Keratinocyte (primary cell): Measurements from ENCODE around the gene SERPINA5. TPM values are rescaled to one million over a fixed set of nuclear protein-coding genes. Genes with fewer than 3 reads are reported as not detected.

Experiments
- DNase-seq: peaks from one replicate; pipeline ENCODE4 v3.0.0-alpha.2; 2011; ENCODE audit warnings: low read depth, missing footprints, low spot score
- FAIRE-seq: peaks from 2 replicates; lab custom pipeline; 2011; peaks lifted over from hg19 to GRCh38; lab: Jason Lieb, UNC
- H2AFZ ChIP-seq: 2 replicates; pipeline ENCODE4 v1.6.0; 2012; ENCODE audit warnings: low read length, control low read depth, inconsistent platforms; ENCODE audit not compliant: control insufficient read depth
- H3K27ac ChIP-seq: 2 replicates; pipeline ENCODE4 v1.5.1; 2011; ENCODE audit warnings: low read length; ENCODE audit not compliant: control insufficient read depth, insufficient read depth
- H3K27me3 ChIP-seq: 3 replicates; pipeline ENCODE4 v1.6.0; 2011; ENCODE audit warnings: low read length; ENCODE audit not compliant: control insufficient read depth, insufficient read depth; ENCODE audit errors: extremely low read depth
- H3K36me3 ChIP-seq, 2 experiments: 2 replicates in 1 of 2; 3 replicates in 1 of 2; pipeline ENCODE4 v1.5.1; 2011; ENCODE audit warnings: low read length in 2 of 2, mild to moderate bottlenecking in 1 of 2; ENCODE audit not compliant: control insufficient read depth in 2 of 2, insufficient read depth in 2 of 2; ENCODE audit errors: extremely low read depth in 1 of 2
- H3K4me1 ChIP-seq: 3 replicates; pipeline ENCODE4 v1.5.1; 2011; ENCODE audit warnings: low read length; ENCODE audit not compliant: control insufficient read depth, insufficient read depth; ENCODE audit errors: extremely low read depth
- H3K4me2 ChIP-seq: 3 replicates; pipeline ENCODE4 v1.6.0; 2011; ENCODE audit warnings: low read depth, low read length; ENCODE audit not compliant: control insufficient read depth, insufficient read depth; ENCODE audit errors: extremely low read depth
- H3K4me3 ChIP-seq, 3 experiments: fragments of 200-600 bp in 1 of 3; sonication (generic) in 1 of 3; 2 replicates in 2 of 3; 3 replicates in 1 of 3; pipeline ENCODE4 v1.5.1; 2011 to 2016; ENCODE audit warnings: low read length in 3 of 3, mild to moderate bottlenecking in 3 of 3, control low read depth in 2 of 3, inconsistent platforms in 1 of 3, low read depth in 1 of 3, mixed read lengths in 1 of 3, mixed run types in 1 of 3, moderate library complexity in 1 of 3; ENCODE audit not compliant: control insufficient read depth in 2 of 3, insufficient read depth in 2 of 3; ENCODE audit errors: extremely low read depth in 1 of 3
- H3K79me2 ChIP-seq: 2 replicates; pipeline ENCODE4 v1.6.0; 2012; ENCODE audit warnings: low read length; ENCODE audit not compliant: control insufficient read depth, insufficient read depth
- H3K9ac ChIP-seq: 3 replicates; pipeline ENCODE4 v1.6.0; 2011; ENCODE audit warnings: low read length; ENCODE audit not compliant: control insufficient read depth, insufficient read depth; ENCODE audit errors: extremely low read depth
- H3K9me1 ChIP-seq: 3 replicates; pipeline ENCODE4 v1.6.0; 2011; ENCODE audit warnings: low read length; ENCODE audit not compliant: control insufficient read depth, insufficient read depth; ENCODE audit errors: extremely low read depth
- H3K9me3 ChIP-seq: 2 replicates; pipeline ENCODE4 v1.5.1; 2012; ENCODE audit warnings: low read depth, low read length; ENCODE audit not compliant: control insufficient read depth
- H4K20me1 ChIP-seq: 3 replicates; pipeline ENCODE4 v1.6.0; 2011; ENCODE audit warnings: low read length; ENCODE audit not compliant: control insufficient read depth, insufficient read depth; ENCODE audit errors: extremely low read depth
- EZH2 ChIP-seq: IDR thresholded peaks from one replicate; pipeline ENCODE4 v1.6.1; 2012; ENCODE audit warnings: inconsistent platforms, mild to moderate bottlenecking, low read length, moderate library complexity
- dilution Hi-C: fragments of 300-500 bp; cut with MboI; formaldehyde crosslinking; loops from one replicate; pipeline ENCODE4 v1.7.0; 2020; ENCODE audit warnings: low sequenced_read_pairs; ENCODE audit not compliant: extremely low pct_ligation_motif_present
- polyA plus RNA-seq, 5 experiments: library from polyadenylated mRNA; depleted of rRNA in 3 of 5; stranded (reverse) in 3 of 5; stranded (forward) in 1 of 5; unstranded in 1 of 5; fragments of >200 nt; gene quantifications; 1 replicate in 1 of 5; 2 replicates in 3 of 5; 3 replicates in 1 of 5; pipeline versions ENCODE4 v1.2.1 to v1.2.3, GENCODE V29; 2011 to 2012; ENCODE audit warnings: missing spikeins in 2 of 5, low read depth in 1 of 5, low replicate concordance in 1 of 5
- TF ChIP-seq, protein P1 (sequence below), 3 experiments: IDR thresholded peaks in 1 of 3; conservative IDR thresholded peaks in 1 of 3; optimal IDR thresholded peaks in 1 of 3; 2 replicates in 2 of 3; 3 replicates in 1 of 3; pipeline versions ENCODE3 to v1.5.1; 2011; ENCODE audit warnings: low read length in 3 of 3, mild to moderate bottlenecking in 3 of 3, moderate library complexity in 2 of 3, control low read depth in 1 of 3, inconsistent platforms in 1 of 3; ENCODE audit not compliant: insufficient read depth in 2 of 3; ENCODE audit errors: extremely low read depth in 1 of 3

SERPINA5 gene
- polyA plus RNA-seq, 1 donor (not counting 4 experiments of a cell fraction or from before 2014, with no cell fraction given): not detected

DNA sequence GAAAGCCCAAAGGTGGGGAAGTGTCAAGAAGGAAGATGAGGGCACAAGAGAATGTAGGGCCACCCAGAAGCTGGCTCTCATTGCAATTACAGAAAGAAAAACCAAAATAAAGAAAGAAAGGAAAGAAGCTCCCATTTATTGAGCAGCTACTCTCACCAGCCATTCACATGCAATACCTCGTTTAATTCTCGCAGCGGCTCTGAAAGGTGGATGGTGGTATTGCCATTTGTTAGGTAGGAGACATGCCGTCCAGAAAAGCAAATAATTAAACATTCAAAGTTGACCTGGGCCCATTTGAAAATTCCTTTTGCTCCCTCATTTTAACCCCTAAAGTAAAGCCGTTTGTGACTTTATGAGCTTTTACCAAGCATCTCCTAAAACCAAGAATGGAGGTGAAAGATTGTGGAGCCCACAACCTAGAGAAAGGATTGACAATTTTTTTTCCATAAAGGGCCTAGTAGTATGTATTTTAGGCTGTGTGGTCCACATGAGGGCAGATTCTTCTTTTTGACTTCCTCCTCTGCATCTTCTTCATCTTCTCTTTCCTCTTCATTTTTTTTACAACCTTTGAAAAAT lies 36.2 kb downstream of the SERPINA5 start:
- Histone ChIP-seq H3K9me3 (peaks cover 3% of the 10 kb centered on the region), H3K79me2 (no peaks in the 10 kb centered on the region), H3K9ac (no peak overlapping the region), H3K9me1 (no peaks in the 10 kb centered on the region), H4K20me1 (no peaks in the 10 kb centered on the region), H2AFZ (no peak overlapping the region), H3K4me1 (peaks cover 3% of the 10 kb centered on the region), H3K4me2 (no peak overlapping the region), H3K4me3 (no peak overlapping the region), H3K27me3 (no peaks in the 10 kb centered on the region), H3K36me3 (no peaks in the 10 kb centered on the region), H3K27ac (no peak overlapping the region)
- DNase-seq (no peak), FAIRE-seq (no peak)
- dilution Hi-C loops: no loop called here
- TF ChIP-seq, protein P1, sequence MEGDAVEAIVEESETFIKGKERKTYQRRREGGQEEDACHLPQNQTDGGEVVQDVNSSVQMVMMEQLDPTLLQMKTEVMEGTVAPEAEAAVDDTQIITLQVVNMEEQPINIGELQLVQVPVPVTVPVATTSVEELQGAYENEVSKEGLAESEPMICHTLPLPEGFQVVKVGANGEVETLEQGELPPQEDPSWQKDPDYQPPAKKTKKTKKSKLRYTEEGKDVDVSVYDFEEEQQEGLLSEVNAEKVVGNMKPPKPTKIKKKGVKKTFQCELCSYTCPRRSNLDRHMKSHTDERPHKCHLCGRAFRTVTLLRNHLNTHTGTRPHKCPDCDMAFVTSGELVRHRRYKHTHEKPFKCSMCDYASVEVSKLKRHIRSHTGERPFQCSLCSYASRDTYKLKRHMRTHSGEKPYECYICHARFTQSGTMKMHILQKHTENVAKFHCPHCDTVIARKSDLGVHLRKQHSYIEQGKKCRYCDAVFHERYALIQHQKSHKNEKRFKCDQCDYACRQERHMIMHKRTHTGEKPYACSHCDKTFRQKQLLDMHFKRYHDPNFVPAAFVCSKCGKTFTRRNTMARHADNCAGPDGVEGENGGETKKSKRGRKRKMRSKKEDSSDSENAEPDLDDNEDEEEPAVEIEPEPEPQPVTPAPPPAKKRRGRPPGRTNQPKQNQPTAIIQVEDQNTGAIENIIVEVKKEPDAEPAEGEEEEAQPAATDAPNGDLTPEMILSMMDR (optimal IDR thresholded peaks at IDR 0.05 in 1 of 3, IDR thresholded peaks at IDR 0.05 in 1 of 3, conservative IDR thresholded peaks at IDR 0.05 in 1 of 3; ENCODE audit: extremely low read depth in 1 of 3, insufficient read depth in 2 of 3, low read length in 3 of 3): no peak
- TF ChIP-seq EZH2: no peak

DNA sequence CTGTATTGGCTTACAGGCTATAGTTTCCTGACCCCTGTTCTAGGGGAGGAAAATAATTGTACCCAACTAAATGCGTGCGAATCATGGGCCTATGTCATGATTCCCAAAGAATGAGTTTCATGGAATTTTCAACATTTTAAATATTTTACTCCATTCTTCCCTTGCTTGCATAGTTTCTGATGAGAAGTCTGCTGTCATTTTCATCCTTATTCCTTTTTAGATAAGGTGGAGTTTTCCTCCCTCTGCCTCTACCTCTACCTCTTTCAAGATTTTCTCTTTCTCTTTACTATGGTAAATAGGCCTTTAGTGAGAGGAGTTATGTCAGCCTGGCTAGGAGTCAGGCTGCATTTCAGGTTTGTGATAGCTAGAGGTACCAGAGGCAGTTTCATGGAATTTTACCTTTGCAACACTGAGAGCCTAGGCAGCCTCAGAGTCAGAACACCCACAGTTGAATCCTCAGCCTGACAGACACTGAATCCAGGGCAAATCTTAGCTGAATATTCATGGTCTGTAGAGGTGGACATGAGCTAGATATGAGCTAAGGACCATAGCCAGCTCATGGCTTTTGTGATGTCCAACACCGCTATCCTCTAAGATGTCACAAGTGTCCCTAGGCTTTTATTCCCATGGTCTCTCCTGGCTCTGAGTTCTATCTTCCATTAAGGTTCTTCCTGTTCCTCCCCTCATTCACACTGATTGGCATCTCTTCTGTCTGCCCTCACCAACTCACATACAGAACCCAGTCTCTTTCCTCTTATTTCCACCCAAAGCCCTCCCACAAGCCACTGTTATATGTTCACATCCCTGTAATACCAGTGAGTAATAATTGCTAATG lies 37.0 kb downstream of the SERPINA5 start:
- Histone ChIP-seq H3K4me1 (no peaks in the 10 kb centered on the region), H3K4me2 (no peak overlapping the region), H3K79me2 (no peaks in the 10 kb centered on the region), H2AFZ (no peak overlapping the region), H4K20me1 (no peaks in the 10 kb centered on the region), H3K4me3 (no peak overlapping the region), H3K27me3 (no peaks in the 10 kb centered on the region), H3K36me3 (no peaks in the 10 kb centered on the region), H3K9ac (no peak overlapping the region), H3K9me3 (peaks cover 3% of the 10 kb centered on the region), H3K27ac (no peak overlapping the region), H3K9me1 (no peaks in the 10 kb centered on the region)
- FAIRE-seq: no peak
- no peak for DNase-seq
- no peak for TF ChIP-seq EZH2
- TF ChIP-seq, protein P1 (optimal IDR thresholded peaks at IDR 0.05 in 1 of 3, IDR thresholded peaks at IDR 0.05 in 1 of 3, conservative IDR thresholded peaks at IDR 0.05 in 1 of 3; ENCODE audit: extremely low read depth in 1 of 3, insufficient read depth in 2 of 3, low read length in 3 of 3): no peak
- dilution Hi-C loops: no loop called here
